SK-N-SH (cell line): ENCODE data around the gene COL24A1. TPM values are rescaled to one million over a fixed set of nuclear protein-coding genes. Genes with fewer than 3 reads are reported as not detected.

ENCODE experiments used
- CTCF ChIA-PET: fragments of 300-600, 350-600 bp; formaldehyde crosslinking; extraction: SDS; loops from one replicate; lab custom pipeline; 2021; lab: Yijun Ruan, JAX
- POLR2A ChIA-PET: fragments of 350-600 bp; sonication (Branson Sonifier 250); formaldehyde crosslinking; extraction: SDS; loops from one replicate; lab custom pipeline; 2020; ENCODE audit warnings: antibody characterized with exemption, inconsistent platforms; lab: Yijun Ruan, JAX
- DNase-seq: peaks from one replicate; pipeline ENCODE4 v3.0.0; 2012
- H2AFZ ChIP-seq: fragments of 200-600 bp; sonication (generic); 2 replicates; pipeline ENCODE4 v1.8.1; 2016; ENCODE audit warnings: antibody characterized with exemption, mild to moderate bottlenecking, low read depth
- H3F3A ChIP-seq: fragments of 200-600 bp; sonication (generic); replicated peaks from 2 replicates; pipeline ENCODE3; 2016; ENCODE audit warnings: antibody characterized with exemption, mild to moderate bottlenecking; ENCODE audit not compliant: insufficient read depth
- H3K27ac ChIP-seq, 2 experiments: fragments of 200-500 bp in 1 of 2; fragments of 200-600 bp in 1 of 2; sonication (Bioruptor generic) in 1 of 2; sonication (generic), shearing (Covaris generic) in 1 of 2; 2 replicates each; pipeline versions ENCODE4 v1.5.1 to v1.6.1; 2014 to 2016; ENCODE audit warnings: low read depth in 2 of 2, inconsistent platforms in 1 of 2, low read length in 1 of 2, mild to moderate bottlenecking in 1 of 2, mixed read lengths in 1 of 2
- H3K27me3 ChIP-seq: fragments of 200-600 bp; sonication (generic), shearing (Covaris generic); 2 replicates; pipeline ENCODE4 v1.6.1; 2016; ENCODE audit warnings: mixed run types; ENCODE audit not compliant: insufficient read depth
- H3K36me3 ChIP-seq, 2 experiments: fragments of 200-500 bp in 1 of 2; fragments of 200-600 bp in 1 of 2; sonication (Bioruptor generic) in 1 of 2; sonication (generic) in 1 of 2; replicated peaks in 1 of 2; 2 replicates each; pipeline versions ENCODE3 to v1.5.1; 2014 to 2016; ENCODE audit warnings: low read length in 1 of 2, mild to moderate bottlenecking in 1 of 2; ENCODE audit not compliant: insufficient read depth in 2 of 2, control insufficient read depth in 1 of 2
- H3K4me1 ChIP-seq, 2 experiments: fragments of 200-500 bp in 1 of 2; fragments of 200-600 bp in 1 of 2; sonication (Bioruptor generic) in 1 of 2; sonication (generic), shearing (Covaris generic) in 1 of 2; 2 replicates each; pipeline versions ENCODE4 v1.5.1 to v1.6.1; 2014 to 2016; ENCODE audit warnings: low read depth in 1 of 2, low read length in 1 of 2, mixed run types in 1 of 2; ENCODE audit not compliant: insufficient read depth in 2 of 2, control insufficient read depth in 1 of 2
- H3K4me2 ChIP-seq: fragments of 200-600 bp; sonication (generic), shearing (Covaris generic); 2 replicates; pipeline ENCODE4 v1.6.1; 2017; ENCODE audit warnings: mixed run types
- H3K4me3 ChIP-seq, 2 experiments: fragments of 200-500 bp in 1 of 2; fragments of 200-600 bp in 1 of 2; sonication (Bioruptor generic) in 1 of 2; sonication (generic), shearing (Covaris generic) in 1 of 2; 2 replicates each; pipeline versions ENCODE4 v1.5.1 to v1.8.1; 2014 to 2016; ENCODE audit warnings: low read depth in 2 of 2, inconsistent platforms in 1 of 2, low read length in 1 of 2, mild to moderate bottlenecking in 1 of 2, mixed read lengths in 1 of 2, moderate library complexity in 1 of 2
- H3K79me2 ChIP-seq: fragments of 200-600 bp; sonication (generic); 2 replicates; pipeline ENCODE4 v1.8.1; 2017; ENCODE audit warnings: mild to moderate bottlenecking; ENCODE audit not compliant: insufficient read depth
- H3K9ac ChIP-seq: fragments of 200-600 bp; sonication (generic); 2 replicates; pipeline ENCODE4 v1.6.1; 2017; ENCODE audit warnings: mixed run types
- H3K9me2 ChIP-seq: fragments of 200-600 bp; sonication (generic); 2 replicates; pipeline ENCODE4 v1.6.1; 2017; ENCODE audit warnings: mixed run types
- H3K9me3 ChIP-seq: fragments of 200-600 bp; sonication (generic); 2 replicates; pipeline ENCODE4 v1.6.1; 2017; ENCODE audit warnings: mixed run types, mild to moderate bottlenecking, moderate library complexity
- H4K20me1 ChIP-seq: fragments of 200-600 bp; sonication (generic); 2 replicates; pipeline ENCODE4 v1.6.1; 2017; ENCODE audit warnings: mild to moderate bottlenecking, mixed run types; ENCODE audit not compliant: insufficient read depth
- CHD2 ChIP-seq: fragments of 150-350 bp; IDR thresholded peaks from 2 replicates; pipeline ENCODE4 v1.6.1; 2018; ENCODE audit warnings: low read length; ENCODE audit not compliant: partially characterized antibody
- EZH2phosphoT487 ChIP-seq: fragments of 200-600 bp; sonication (generic); IDR thresholded peaks from 2 replicates; pipeline ENCODE4 v1.6.1; 2017; ENCODE audit warnings: low read depth, mixed run types, mild to moderate bottlenecking, antibody characterized with exemption, moderate library complexity, borderline replicate concordance
- GABPA ChIP-seq: IDR thresholded peaks from 2 replicates; pipeline ENCODE4 v1.4.0; 2012; ENCODE audit warnings: low read depth, mild to moderate bottlenecking
- GATA2 ChIP-seq: sonication (generic); formaldehyde crosslinking; IDR thresholded peaks from 2 replicates; pipeline ENCODE4 v1.5.0; 2020; ENCODE audit warnings: mild to moderate bottlenecking, missing genetic modification reagents
- NFIC ChIP-seq: IDR thresholded peaks from 2 replicates; pipeline ENCODE4 v1.4.0; 2012; ENCODE audit warnings: borderline replicate concordance
- NRF1 ChIP-seq: IDR thresholded peaks from 2 replicates; pipeline ENCODE4 v1.6.1; 2012; ENCODE audit warnings: low read depth, mild to moderate bottlenecking, low read length
- POLR2AphosphoS5 ChIP-seq: IDR thresholded peaks from 2 replicates; pipeline ENCODE4 v1.6.1; 2012; ENCODE audit warnings: low read depth, low read length
- REST ChIP-seq: IDR thresholded peaks from 2 replicates; pipeline ENCODE4 v1.6.1; 2012; ENCODE audit warnings: mild to moderate bottlenecking, low read depth, low read length, moderate library complexity
- RXRA ChIP-seq: IDR thresholded peaks from 2 replicates; pipeline ENCODE4 v1.4.0; 2012; ENCODE audit warnings: low read depth, mild to moderate bottlenecking, borderline replicate concordance
- TAF1 ChIP-seq: IDR thresholded peaks from 2 replicates; pipeline ENCODE4 v1.6.1; 2012; ENCODE audit warnings: low read depth, mild to moderate bottlenecking, low read length, moderate library complexity, borderline replicate concordance
- USF2 ChIP-seq: fragments of 150-350 bp; IDR thresholded peaks from 2 replicates; pipeline ENCODE4 v1.6.1; 2017; ENCODE audit warnings: antibody characterized with exemption, low read length, low read depth, borderline replicate concordance
- WGBS: methylation state at CpG from one replicate; pipeline ENCODE4 v1.1.6; 2017; ENCODE audit warnings: low lambda C conversion rate; 5-methylcytosine and 5-hydroxymethylcytosine counted together
- polyA plus RNA-seq, 3 experiments: library from polyadenylated mRNA; depleted of rRNA; stranded (reverse); fragments of >200 nt; gene quantifications; 2 replicates each; pipeline ENCODE4 v1.2.3, GENCODE V29; 2012

COL24A1 gene
- polyA plus RNA-seq (2012; rRNA removed): not detected in 2 replicates
- 0.01 TPM in 1 of 2 replicates, not detected in the other for polyA plus RNA-seq (2012; cell fraction: cytosol; rRNA removed)
- 0.04 TPM in 1 of 2 replicates, not detected in the other for polyA plus RNA-seq (2012; cell fraction: nucleus; rRNA removed)

GRCh38 chr1:86156566-86157455 lies at the start of gene COL24A1:
COL24A1 (minus strand) TSS chr1:86156772; CDS start chr1:86156396, 376 bp downstream.
- peak; percentile 58 for DNase-seq
- ChIA-PET POLR2A (no interaction called here), CTCF (no interaction called here)
- no peaks in the 10 kb centered on the region for H3K79me2 ChIP-seq
- peak within 1 kb of the TSS; percentile 25 to 44 for H3K4me3 ChIP-seq
- 34% methylated on average over 39 of the region's 52 CpGs for WGBS
- H3K9me3 ChIP-seq: no peaks in the 10 kb centered on the region
- H3K27ac ChIP-seq: no peak within 1 kb of the TSS
- peaks cover 46% of the 10 kb centered on the region for H3K27me3 ChIP-seq
- H3K4me2 ChIP-seq: peak within 1 kb of the TSS; percentile 79
- no peaks in the 10 kb centered on the region for H3K36me3 ChIP-seq
- H3K4me1 ChIP-seq: peaks cover 0 to 13% of the 10 kb centered on the region in 2 experiments; a peak in 1 of 4 replicates
- TF ChIP-seq GABPA (no peak), REST (no peak), USF2 (no peak), RXRA (no peak), NRF1 (no peak), POLR2AphosphoS5 (no peak), TAF1 (no peak), NFIC (no peak), CHD2 (no peak), EZH2phosphoT487 (no peak), GATA2 (CRISPR knock-in tag) (no peak)
- H3K9ac ChIP-seq: no peak within 1 kb of the TSS
- H4K20me1 ChIP-seq: no peaks in the 10 kb centered on the region
- no peaks in the 10 kb centered on the region for H3F3A ChIP-seq
- peak within 1 kb of the TSS; percentile 69 for H2AFZ ChIP-seq
- no peaks in the 10 kb centered on the region for H3K9me2 ChIP-seq
